CD14-positive monocyte (primary cell): Measurements from ENCODE around the gene ZSWIM3. TPM values are rescaled to one million over a fixed set of nuclear protein-coding genes. Genes with fewer than 3 reads are reported as not detected.

ENCODE experiments used
- DNase-seq, 3 donors: peaks; one replicate each; pipeline ENCODE4 v3.0.0-alpha.2; 2011 to 2022
- H2AFZ ChIP-seq: 2 replicates; pipeline ENCODE4 v1.6.0; 2012; ENCODE audit warnings: mild to moderate bottlenecking, low read depth, low read length, inconsistent platforms; ENCODE audit not compliant: insufficient read depth, poor library complexity, severe bottlenecking
- H3K27ac ChIP-seq, 2 donors: 1 replicate in 1 of 2; 2 replicates in 1 of 2; pipeline ENCODE4 v1.5.1; 2012 to 2013; ENCODE audit warnings: low read length in 2 of 2, control low read depth in 1 of 2, inconsistent platforms in 1 of 2, low read depth in 1 of 2, mild to moderate bottlenecking in 1 of 2
- H3K27me3 ChIP-seq, 2 donors: one replicate each; pipeline versions ENCODE4 v1.6.0 to v1.6.1; 2011 to 2013; ENCODE audit warnings: low read length in 2 of 2; ENCODE audit not compliant: control insufficient read depth in 2 of 2, insufficient read depth in 2 of 2
- H3K36me3 ChIP-seq, 2 donors: replicated peaks in 1 of 2; 1 replicate in 1 of 2; 2 replicates in 1 of 2; pipeline versions ENCODE4 v1.5.1 to v1.6.1; 2012 to 2013; ENCODE audit warnings: low read length in 2 of 2, control low read depth in 1 of 2, inconsistent platforms in 1 of 2, mild to moderate bottlenecking in 1 of 2; ENCODE audit not compliant: insufficient read depth in 2 of 2, control insufficient read depth in 1 of 2
- H3K4me1 ChIP-seq, 2 donors: 1 replicate in 1 of 2; 2 replicates in 1 of 2; pipeline versions ENCODE4 v1.5.1 to v1.6.1; 2012 to 2013; ENCODE audit warnings: low read length in 2 of 2, control low read depth in 1 of 2, inconsistent platforms in 1 of 2, mild to moderate bottlenecking in 1 of 2, moderate library complexity in 1 of 2; ENCODE audit not compliant: insufficient read depth in 2 of 2, control insufficient read depth in 1 of 2
- H3K4me2 ChIP-seq: replicated peaks from 2 replicates; pipeline ENCODE3; 2012; ENCODE audit warnings: low read length, moderate library complexity, mild to moderate bottlenecking; ENCODE audit not compliant: poor library complexity, severe bottlenecking; ENCODE audit errors: extremely low read depth
- H3K4me3 ChIP-seq, 3 experiments: fragments of 200-600 bp in 1 of 3; sonication (generic) in 1 of 3; replicated peaks in 1 of 3; 1 replicate in 2 of 3; 2 replicates in 1 of 3; pipeline ENCODE4 v1.5.1; 2011 to 2013; ENCODE audit warnings: low read length in 3 of 3, mild to moderate bottlenecking in 3 of 3, control low read depth in 2 of 3, low read depth in 2 of 3, inconsistent platforms in 1 of 3, moderate library complexity in 1 of 3
- H3K79me2 ChIP-seq: 2 replicates; pipeline ENCODE4 v1.6.0; 2012; ENCODE audit warnings: mild to moderate bottlenecking, control low read depth, inconsistent platforms, low read length, moderate library complexity; ENCODE audit not compliant: insufficient read depth
- H3K9ac ChIP-seq: 2 replicates; pipeline ENCODE4 v1.6.0; 2017; ENCODE audit warnings: low read length, mild to moderate bottlenecking; ENCODE audit not compliant: insufficient read depth, poor library complexity, severe bottlenecking
- H3K9me3 ChIP-seq, 2 donors: replicated peaks in 1 of 2; 1 replicate in 1 of 2; 2 replicates in 1 of 2; pipeline versions ENCODE4 v1.5.1 to v1.6.1; 2012 to 2013; ENCODE audit warnings: low read length in 2 of 2, control low read depth in 1 of 2; ENCODE audit not compliant: control insufficient read depth in 1 of 2, insufficient read depth in 1 of 2
- H4K20me1 ChIP-seq: 2 replicates; pipeline ENCODE4 v1.6.0; 2012; ENCODE audit warnings: mild to moderate bottlenecking, low read length, control low read depth, moderate library complexity; ENCODE audit not compliant: insufficient read depth
- H3K27ac Mint-ChIP-seq, 7 donors: one replicate each; pipeline ENCODE4 v1.8.0; 2020; ENCODE audit warnings: mild to moderate bottlenecking in 7 of 7, mixed read lengths in 7 of 7, moderate library complexity in 6 of 7, inconsistent platforms in 2 of 7
- H3K27me3 Mint-ChIP-seq, 3 donors: one replicate each; pipeline ENCODE4 v1.8.0; 2021 to 2022; ENCODE audit warnings: low read depth in 3 of 3, mild to moderate bottlenecking in 3 of 3, mixed read lengths in 3 of 3, moderate library complexity in 3 of 3, inconsistent platforms in 1 of 3
- H3K36me3 Mint-ChIP-seq, 2 donors: one replicate each; pipeline ENCODE4 v1.8.0; 2020; ENCODE audit warnings: mixed read lengths in 2 of 2, inconsistent platforms in 1 of 2, mild to moderate bottlenecking in 1 of 2
- H3K4me1 Mint-ChIP-seq: one replicate; pipeline ENCODE4 v1.8.0; 2020; ENCODE audit warnings: mild to moderate bottlenecking, mixed read lengths
- H3K4me3 Mint-ChIP-seq, 2 donors: one replicate each; pipeline ENCODE4 v1.8.0; 2020; ENCODE audit warnings: mild to moderate bottlenecking in 2 of 2, mixed read lengths in 2 of 2, moderate library complexity in 1 of 2
- H3K9me3 Mint-ChIP-seq, 7 donors: one replicate each; pipeline ENCODE4 v1.8.0; 2020 to 2022; ENCODE audit warnings: mixed read lengths in 7 of 7, mild to moderate bottlenecking in 6 of 7, moderate library complexity in 6 of 7, inconsistent platforms in 2 of 7
- CTCF ChIP-seq: fragments of 200-600 bp; IDR thresholded peaks from one replicate; pipeline ENCODE4 v1.8.0; 2022; ENCODE audit warnings: antibody characterized with exemption, mild to moderate bottlenecking
- WGBS: methylation state at CpG from one replicate; pipeline ENCODE4 v1.1.5; 2013; ENCODE audit warnings: missing lambda C conversion rate; ENCODE audit not compliant: insufficient coverage; 5-methylcytosine and 5-hydroxymethylcytosine counted together
- intact Hi-C, 2 donors: fragments of 100-400 bp; cut with micrococcal nuclease; formaldehyde crosslinking; loops; one replicate each; pipeline versions ENCODE4 v1.15.0 to v1.15.1; 2023
- polyA plus RNA-seq, 3 donors: library from polyadenylated mRNA; depleted of rRNA in 1 of 3; unstranded in 2 of 3; stranded (reverse) in 1 of 3; fragments of 300-500 nt in 2 of 3; fragments of >200 nt in 1 of 3; fragmentation: Illumina TruSeq in 2 of 3; gene quantifications; 1 replicate in 2 of 3; 2 replicates in 1 of 3; pipeline ENCODE4 v1.2.3, GENCODE V29; 2012 to 2021

ZSWIM3 gene
- polyA plus RNA-seq, 3 donors, result 0.29 to 1.5 (median 0.64) TPM

- DNase-seq, result peak in 2 of 3 donors; percentile 33 to 58
- Histone ChIP-seq H3K9ac (no peak overlapping the region), H3K79me2 (no peaks in the 10 kb centered on the region), H3K27ac (peak overlapping the region; percentile 82 to 89), H3K36me3 (no peaks in the 10 kb centered on the region), H3K4me2 (peak overlapping the region; percentile 86), H2AFZ (peak overlapping the region; percentile 29), H3K27me3 (no peaks in the 10 kb centered on the region), H3K4me1 (peaks cover 57% of the 10 kb centered on the region in 2 donors), H3K4me3 (peak overlapping the region in 1 of 3 experiments; percentile 27), H4K20me1 (no peaks in the 10 kb centered on the region), H3K9me3 (no peaks in the 10 kb centered on the region)
- H3K36me3 Mint-ChIP-seq, result peaks cover 0 to 1% of the 10 kb centered on the region in 2 donors
- peak overlapping the region; percentile 80 to 88 for H3K4me3 Mint-ChIP-seq
- peaks cover 46% of the 10 kb centered on the region for H3K4me1 Mint-ChIP-seq
- intact Hi-C loops, result loop anchor here (2.0 to 5.0 kb wide), 5 partner anchors 17 to 97 kb away; partner anchors contain the start of genes PCIF1 (in 2 of the 2), MMP9 (in 1 of the 2) and ZNF335 (in 1 of the 2)
- no peak for TF ChIP-seq CTCF
- peak overlapping the region; percentile 81 to 99 (median 90) for H3K27ac Mint-ChIP-seq
- H3K9me3 Mint-ChIP-seq, result peaks cover 0 to 3% (median 0%) of the 10 kb centered on the region in 7 donors
- H3K27me3 Mint-ChIP-seq, result peaks cover 2 to 3% (median 3%) of the 10 kb centered on the region in 3 donors
- 96% methylated on average over 11 of the region's 22 CpGs for whole genome bisulfite sequencing
These were observed 52.6 kb downstream of the ZSWIM3 start for GRCh38 chr20:45909817-45910669.

- Mint-ChIP-seq H3K36me3 (peaks cover 0 to 1% of the 10 kb centered on the region in 2 donors), H3K27ac (peak overlapping the region; percentile 87 to 99 (median 95)), H3K4me3 (peak overlapping the region; percentile 88 to 95), H3K27me3 (peaks cover 2 to 3% (median 3%) of the 10 kb centered on the region in 3 donors), H3K4me1 (peaks cover 48% of the 10 kb centered on the region), H3K9me3 (peaks cover 0 to 3% (median 0%) of the 10 kb centered on the region in 7 donors)
- Histone ChIP-seq H3K4me3 (peak overlapping the region; percentile 52 to 81 (median 53)), H3K4me1 (peaks cover 62 to 65% of the 10 kb centered on the region in 2 donors), H3K27me3 (no peaks in the 10 kb centered on the region), H3K36me3 (no peaks in the 10 kb centered on the region), H3K27ac (peak overlapping the region; percentile 82 to 89), H3K4me2 (peak overlapping the region; percentile 86), H3K9ac (peak overlapping the region; percentile 68), H3K79me2 (no peaks in the 10 kb centered on the region), H2AFZ (peak overlapping the region; percentile 87), H3K9me3 (no peaks in the 10 kb centered on the region), H4K20me1 (no peaks in the 10 kb centered on the region)
- under 1% methylated on average over 31 of the region's 43 CpGs for WGBS
- TF ChIP-seq CTCF, result no peak
- peak; percentile 99 for DNase-seq
- intact Hi-C loops, result loop anchor here (2.0 to 5.0 kb wide), 5 partner anchors 18 to 96 kb away; partner anchors contain the start of genes PCIF1 (in 2 of the 2), MMP9 (in 1 of the 2) and ZNF335 (in 1 of the 2)
These were observed 53.5 kb downstream of the ZSWIM3 start for GRCh38 chr20:45910670-45911485.
